ENCODE data around the gene TRIP10.
"Not testable (repeated sequence)": the region's sequence is repeated elsewhere in the genome, so short reads cannot be mapped to it uniquely, and the experiment has no call there.

The TRIP10 gene, protein sequence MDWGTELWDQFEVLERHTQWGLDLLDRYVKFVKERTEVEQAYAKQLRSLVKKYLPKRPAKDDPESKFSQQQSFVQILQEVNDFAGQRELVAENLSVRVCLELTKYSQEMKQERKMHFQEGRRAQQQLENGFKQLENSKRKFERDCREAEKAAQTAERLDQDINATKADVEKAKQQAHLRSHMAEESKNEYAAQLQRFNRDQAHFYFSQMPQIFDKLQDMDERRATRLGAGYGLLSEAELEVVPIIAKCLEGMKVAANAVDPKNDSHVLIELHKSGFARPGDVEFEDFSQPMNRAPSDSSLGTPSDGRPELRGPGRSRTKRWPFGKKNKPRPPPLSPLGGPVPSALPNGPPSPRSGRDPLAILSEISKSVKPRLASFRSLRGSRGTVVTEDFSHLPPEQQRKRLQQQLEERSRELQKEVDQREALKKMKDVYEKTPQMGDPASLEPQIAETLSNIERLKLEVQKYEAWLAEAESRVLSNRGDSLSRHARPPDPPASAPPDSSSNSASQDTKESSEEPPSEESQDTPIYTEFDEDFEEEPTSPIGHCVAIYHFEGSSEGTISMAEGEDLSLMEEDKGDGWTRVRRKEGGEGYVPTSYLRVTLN

DNA sequence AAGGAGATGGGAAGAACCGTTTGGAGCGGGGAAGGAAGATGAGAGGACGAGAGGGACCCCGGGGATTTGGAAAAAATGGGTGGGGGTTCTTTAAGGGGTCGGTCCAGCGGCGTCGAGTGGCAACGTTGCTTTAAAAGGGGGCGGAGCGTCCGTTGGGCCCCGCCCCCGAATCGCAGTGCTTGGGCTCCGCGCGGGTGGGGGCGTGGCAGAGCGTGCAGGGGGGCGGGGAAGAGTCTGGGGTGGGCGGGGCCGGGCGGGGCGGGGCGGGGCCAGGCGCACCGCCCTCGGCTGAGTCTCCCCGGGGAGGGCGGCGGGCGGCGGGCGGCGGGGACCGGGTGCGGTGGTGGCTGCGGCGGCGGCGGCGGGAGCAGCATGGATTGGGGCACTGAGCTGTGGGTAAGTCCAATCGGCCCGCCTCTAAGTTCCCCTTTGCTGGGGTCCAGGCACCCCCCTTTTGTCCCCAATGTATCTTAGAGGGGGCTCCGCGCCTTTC lies at the start of gene TRIP10:
TSS of gene TRIP10 (plus strand) at position 291 of the 493 bp plus-strand sequence. CDS start at position 373, 82 bp downstream.
- peak; percentile 84 for DNase-seq

GRCh38 chr19:6690160-6690885 lies 49.2 kb upstream of the TRIP10 start:
- DNase-seq = no peak

- no peak for DNase-seq
Observed at GRCh38 chr19:6691342-6691741, 48.1 kb upstream of the TRIP10 start.

DNA sequence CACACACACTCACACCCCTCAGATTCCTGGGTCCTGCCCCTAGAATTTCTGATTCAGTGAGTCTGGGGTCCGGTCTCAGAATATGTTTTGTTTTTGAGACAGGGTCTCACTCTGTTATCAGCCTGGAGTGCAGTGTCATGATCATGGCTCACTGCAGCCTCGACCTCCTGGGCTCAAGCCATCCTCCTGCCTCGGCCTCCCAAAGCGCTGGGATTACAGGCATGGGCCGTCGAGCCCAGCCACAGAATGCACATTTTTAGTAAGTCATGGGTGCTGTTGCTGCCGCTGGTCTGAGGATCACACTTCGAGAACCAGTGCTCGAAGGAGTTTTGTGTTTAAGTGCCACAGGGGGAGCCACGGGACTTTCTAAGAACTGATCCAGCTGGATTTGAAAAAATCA lies 47.5 kb upstream of the TRIP10 start:
- DNase-seq = no peak

- DNase-seq = no peak
Observed at GRCh38 chr19:6693056-6693471, 46.4 kb upstream of the TRIP10 start.

DNA sequence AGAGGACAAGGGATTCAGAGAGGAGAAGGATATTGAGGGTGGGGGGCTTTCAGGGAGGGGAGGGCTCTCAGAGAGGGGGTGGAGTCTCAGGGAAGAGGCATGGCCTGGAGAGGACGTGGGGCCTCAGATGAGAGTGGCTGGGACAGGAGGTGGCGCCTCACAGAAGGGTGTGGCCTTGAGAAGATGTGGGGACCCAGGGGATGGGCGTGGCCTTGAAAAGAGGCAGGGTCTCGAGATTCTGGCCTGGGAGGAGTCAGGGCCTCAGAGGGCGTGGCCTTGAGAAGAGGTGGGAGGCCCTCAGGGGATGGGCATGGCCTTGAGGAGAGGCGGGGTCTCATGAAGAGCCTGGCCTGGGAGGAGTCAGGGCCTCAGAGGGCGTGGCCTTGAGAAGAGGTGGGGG lies 45.8 kb upstream of the TRIP10 start:
- no peak for DNase-seq

GRCh38 chr19:6694147-6694815 lies 45.2 kb upstream of the TRIP10 start:
- DNase-seq = no peak

- DNase-seq = no peak
Observed at GRCh38 chr19:6696239-6696820, 43.1 kb upstream of the TRIP10 start.

GRCh38 chr19:6697291-6697690 lies 42.2 kb upstream of the TRIP10 start:
- DNase-seq = no peak

DNA sequence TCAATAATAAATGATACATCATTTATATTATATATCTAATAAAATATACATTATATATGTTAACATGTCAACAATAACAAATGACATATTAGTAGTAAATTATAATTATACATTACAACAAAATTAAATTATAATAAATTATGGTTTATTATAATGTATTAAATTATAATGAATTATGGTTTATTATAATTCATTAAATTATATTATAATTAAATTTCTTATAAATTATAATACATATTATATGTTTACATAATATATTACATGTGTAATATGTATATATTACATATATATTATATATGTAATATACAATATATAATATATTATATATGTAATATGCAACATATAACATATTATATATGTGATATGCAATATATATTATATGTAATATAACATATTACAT lies 39.5 kb upstream of the TRIP10 start:
- DNase-seq = no peak

- DNase-seq = no peak
Observed at GRCh38 chr19:6700586-6701316, 38.7 kb upstream of the TRIP10 start.

- DNase-seq = no peak
Observed at GRCh38 chr19:6705931-6706632, 33.4 kb upstream of the TRIP10 start.

- no peak for DNase-seq
Observed at GRCh38 chr19:6706633-6706958, 32.9 kb upstream of the TRIP10 start.

DNA sequence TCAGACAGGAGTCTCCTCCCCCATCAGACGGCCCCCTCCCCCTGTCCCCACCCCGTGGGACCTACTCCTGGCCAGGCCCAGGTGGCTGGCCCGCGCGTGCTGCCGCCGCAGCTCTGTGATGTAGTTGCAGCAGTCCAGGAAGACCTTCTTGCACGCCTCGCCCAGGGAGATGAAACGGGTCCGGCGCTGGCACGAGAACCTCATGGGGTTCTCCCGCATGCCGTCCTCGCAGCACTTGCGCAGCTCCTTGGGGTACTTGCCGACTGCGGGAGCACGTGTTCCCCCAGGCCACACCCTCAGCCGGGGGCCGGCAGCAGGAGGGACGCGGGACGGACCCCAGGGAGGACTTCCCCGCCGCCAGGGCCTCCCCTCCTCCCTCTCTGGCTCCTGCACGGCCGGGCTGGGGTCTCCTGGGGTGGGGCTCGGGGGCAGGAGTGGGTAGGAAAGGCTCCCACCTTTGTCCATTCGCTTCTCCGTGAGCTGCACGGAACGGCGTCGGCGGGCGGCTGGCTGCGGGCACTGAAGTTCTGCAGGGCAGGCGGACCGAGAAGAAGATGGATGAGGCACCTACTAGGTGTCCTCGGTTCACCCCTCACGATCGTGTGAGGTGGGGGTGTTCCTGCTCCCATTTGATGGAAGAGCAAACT lies 32.3 kb upstream of the TRIP10 start:
- DNase-seq = no peak

- DNase-seq = no peak
Observed at GRCh38 chr19:6707658-6708018, 31.8 kb upstream of the TRIP10 start.

DNA sequence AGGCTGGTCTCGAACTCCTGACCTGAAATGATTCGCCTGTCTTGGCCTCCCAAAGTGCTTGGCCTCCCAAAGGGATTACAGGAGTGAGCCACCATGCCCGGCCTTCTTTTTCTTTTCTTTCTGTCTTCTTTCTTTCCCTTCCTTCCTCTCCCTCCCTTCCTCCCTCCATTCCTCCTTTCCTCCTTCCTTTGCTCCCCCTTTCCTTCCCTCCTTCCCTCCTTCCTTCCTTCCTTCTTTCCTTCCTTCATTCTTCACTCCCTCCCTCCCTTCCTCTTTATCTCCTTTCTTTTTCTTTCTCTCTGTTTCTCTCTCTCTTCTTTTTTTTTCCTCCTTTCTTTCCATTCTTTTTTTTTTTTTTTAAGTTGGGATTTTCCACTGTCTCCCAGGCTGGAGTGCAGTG lies 31.1 kb upstream of the TRIP10 start:
- DNase-seq = no peak

- DNase-seq = not testable (repeated sequence)
Observed at GRCh38 chr19:6708913-6709312, 30.6 kb upstream of the TRIP10 start.

- no peak for DNase-seq
Observed at GRCh38 chr19:6709549-6709948, 29.9 kb upstream of the TRIP10 start.

- no peak for DNase-seq
Observed at GRCh38 chr19:6710273-6711077, 29.0 kb upstream of the TRIP10 start.

GRCh38 chr19:6711078-6711361 lies 28.5 kb upstream of the TRIP10 start:
- DNase-seq = no peak
